GM18502 (cell line): ENCODE measurements around the gene UBAC1.

Experiments used
- ATAC-seq: cut with Tn5 transposase; IDR thresholded peaks from one replicate; pipeline ENCODE4 v1.9.1; 2021; ENCODE audit warnings: mild to moderate bottlenecking; ENCODE audit not compliant: unreplicated experiment, poor library complexity

The UBAC1 gene

DNA sequence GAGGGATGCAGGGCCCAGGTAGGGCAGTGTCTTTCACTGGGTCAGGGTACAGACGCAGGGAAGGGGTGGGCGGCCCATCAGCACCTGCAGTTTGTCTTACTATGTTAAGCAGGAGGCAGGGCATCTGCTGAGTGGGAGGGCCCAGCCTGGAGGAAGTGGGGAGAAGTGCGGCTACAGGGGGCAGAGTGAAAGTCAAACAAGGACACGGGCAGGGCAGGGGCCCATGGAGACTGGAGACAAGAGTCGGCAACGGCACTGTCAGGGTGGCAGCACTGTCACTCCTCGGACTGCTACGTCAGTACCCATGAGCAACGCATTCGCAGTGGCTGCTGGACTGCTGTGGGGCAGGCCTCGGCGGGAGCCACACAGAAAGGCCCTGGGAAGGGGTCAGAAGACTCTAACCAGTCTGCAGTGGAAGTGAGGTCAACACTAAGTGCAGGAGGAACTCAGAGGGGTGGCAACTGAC, 73.6 kb downstream of the UBAC1 start:
- ATAC-seq = peak; percentile 53

DNA sequence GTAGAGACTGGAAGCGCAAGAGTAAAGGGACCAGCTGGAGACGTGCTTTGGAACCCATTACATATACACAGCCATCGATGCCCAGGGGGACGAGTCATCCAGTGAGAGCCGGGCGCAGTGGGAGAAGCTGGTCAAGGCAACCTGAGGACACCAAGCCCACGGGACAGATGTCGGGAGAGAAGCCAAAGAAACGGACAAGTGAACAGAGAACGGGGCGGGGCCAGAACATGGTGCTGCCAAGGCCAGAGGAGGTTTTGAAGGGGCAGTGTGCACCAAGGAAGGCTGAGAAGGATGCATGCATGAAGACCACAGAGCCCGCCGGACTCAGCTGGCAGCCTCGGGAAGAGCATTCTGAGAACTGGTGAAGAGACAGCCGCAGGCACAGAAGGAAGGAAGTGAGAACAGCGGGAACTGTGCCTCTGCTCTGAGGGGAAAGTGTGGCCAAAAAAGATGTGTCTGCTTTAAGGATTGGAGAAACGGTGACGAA, 74.1 kb downstream of the UBAC1 start:
- no peak for ATAC-seq

DNA sequence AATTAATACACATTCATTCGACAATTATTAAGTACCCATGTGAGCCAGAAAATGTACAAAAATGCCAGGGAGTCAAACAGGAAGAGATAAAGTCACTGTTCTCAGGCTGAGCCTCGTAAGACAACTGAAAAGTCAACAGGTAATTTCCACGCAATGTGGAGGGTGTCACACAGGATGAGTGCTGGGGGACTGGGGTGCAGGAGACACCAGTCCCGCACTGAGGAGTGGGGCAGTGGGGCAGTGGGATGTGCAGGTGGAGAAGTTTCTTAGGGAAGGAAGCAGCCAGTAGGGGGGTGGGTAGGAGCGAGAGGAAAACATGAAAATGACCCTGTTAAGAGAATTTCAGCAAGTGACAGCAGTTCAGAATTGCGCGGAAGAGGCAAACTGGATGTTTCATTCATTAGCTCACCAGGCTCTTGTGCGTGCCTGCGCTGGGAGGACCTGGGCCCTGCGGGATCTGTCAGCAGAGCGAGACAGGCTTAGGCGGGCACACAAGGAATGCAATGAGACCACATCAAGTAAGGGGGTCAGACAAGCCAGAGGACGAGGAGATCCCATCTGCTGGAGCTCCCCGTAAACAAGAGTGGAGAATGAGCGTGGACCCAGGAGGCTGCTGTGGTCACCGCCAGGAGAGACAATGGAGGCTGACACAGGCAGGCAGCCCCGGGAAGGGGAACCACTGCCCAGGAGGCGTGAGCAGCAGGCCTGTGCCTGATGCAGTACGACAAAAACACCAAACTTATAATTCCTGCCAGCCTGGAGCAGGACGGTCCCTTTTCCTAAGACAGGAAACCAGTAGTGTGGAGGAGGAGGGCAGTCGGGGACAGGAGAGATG, 74.8 kb downstream of the UBAC1 start:
- no peak for ATAC-seq

DNA sequence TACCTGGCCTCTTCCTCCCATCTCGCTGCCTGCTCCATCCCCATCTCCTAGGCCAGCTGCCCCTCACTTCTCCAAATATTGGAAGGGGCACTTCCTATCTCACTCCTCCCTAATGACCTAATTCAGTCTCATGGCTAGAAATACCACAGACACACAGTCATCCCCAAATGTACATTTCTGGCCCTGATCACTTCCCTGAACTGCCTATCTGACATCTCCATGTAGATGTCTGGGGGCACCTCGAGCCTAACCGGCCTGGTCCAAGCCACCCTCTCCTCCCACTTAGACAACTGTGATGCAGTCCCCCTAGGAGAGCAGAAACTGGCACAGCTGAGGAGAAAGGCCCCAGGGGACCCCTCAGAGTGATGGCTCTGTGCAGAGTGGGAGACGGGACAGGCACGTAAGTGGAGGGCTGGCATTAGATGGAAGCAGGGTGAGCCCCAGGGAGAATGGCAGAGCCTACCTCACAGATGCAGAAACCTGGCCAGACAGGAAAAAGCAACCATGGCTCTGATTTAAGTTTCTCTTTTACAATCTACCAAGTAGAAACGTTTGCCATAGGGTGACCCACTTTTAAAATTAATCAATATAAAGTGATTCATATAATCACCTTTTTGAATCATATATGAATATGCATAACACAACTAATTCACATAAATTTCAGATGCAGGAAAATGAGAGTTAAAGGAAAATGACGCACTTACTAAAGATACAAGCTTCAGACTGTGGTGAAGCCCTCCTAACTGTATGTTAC, 75.9 kb downstream of the UBAC1 start:
- ATAC-seq = no peak

- ATAC-seq = no peak
Measured at GRCh38 chr9:135884328-135885035, 76.7 kb downstream of the UBAC1 start.

GRCh38 chr9:135883410-135884089, 77.6 kb downstream of the UBAC1 start:
- no peak for ATAC-seq
